ENCODE measurements around the gene CLMP.

CLMP gene

DNA sequence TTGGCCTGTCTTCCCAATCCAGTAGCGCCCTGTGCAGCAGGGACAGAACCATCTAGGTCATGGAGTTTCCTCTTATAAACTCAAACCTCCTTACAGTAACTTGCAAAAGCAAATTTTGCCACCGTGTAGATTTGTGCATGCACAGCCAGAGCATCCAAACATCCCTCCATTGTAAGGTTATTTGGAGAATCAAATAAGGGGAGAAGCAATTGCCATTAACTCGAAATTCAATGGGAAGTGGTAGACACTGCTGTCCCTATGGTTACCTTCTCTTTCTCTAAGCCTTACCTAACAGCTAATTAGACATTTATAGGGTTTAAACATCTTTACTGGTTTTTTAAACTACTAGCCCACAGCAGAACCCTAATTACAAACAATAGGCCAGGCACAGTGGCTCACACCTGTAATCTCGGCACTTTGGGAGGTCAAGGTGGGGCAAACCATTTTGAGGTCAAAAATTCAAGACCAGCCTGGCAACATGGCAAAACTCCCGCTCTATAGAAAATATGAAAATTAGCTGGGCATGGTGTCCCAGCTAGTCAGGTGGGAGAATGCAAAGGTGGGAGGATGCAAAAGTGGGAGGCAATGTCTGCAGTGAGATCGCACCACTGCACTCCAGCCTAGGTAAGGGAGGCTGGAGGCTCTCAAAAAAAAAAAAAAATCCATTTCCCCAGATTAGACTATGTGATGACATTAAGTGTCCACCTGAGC is 139.7 kb downstream of the CLMP start:
- DNase-seq (ENCODE audit: low spot score), result no peak

DNA sequence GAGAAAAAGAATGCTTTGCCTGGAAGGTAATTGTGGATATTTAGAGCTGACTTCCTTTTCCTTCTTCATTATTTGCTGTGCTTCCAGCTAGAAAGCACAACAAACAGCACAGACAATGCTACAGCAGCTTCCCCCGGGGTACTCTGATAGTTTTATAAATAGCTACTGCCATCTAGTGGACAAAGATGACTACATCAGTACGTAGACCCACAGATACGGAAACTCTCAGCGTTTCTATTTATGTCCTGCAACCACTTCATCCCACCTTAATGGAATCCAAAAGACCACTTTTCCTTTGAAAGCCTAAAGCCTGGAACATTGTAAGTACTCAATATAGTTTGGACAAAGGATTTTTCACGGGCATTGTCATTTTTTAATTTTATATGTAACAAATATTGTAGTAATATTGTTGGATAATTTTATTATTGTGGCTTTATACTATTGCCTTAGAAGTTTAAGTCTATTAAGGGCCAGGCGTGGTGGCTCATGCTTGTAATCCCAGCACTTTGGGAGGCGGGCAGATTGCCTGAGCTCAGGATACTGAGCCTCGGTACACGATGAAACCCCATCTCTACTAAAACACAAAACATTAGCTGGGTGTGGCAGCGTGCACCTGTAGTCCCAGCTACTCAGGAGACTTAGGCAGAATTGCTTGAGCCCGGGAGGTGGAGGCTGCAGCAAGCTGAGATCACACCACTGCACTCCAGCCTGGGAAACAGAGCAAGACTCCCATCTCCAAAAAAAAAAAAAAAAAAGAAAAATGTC is 140.6 kb downstream of the CLMP start:
- DNase-seq (ENCODE audit: low spot score), result peak; percentile 78

DNA sequence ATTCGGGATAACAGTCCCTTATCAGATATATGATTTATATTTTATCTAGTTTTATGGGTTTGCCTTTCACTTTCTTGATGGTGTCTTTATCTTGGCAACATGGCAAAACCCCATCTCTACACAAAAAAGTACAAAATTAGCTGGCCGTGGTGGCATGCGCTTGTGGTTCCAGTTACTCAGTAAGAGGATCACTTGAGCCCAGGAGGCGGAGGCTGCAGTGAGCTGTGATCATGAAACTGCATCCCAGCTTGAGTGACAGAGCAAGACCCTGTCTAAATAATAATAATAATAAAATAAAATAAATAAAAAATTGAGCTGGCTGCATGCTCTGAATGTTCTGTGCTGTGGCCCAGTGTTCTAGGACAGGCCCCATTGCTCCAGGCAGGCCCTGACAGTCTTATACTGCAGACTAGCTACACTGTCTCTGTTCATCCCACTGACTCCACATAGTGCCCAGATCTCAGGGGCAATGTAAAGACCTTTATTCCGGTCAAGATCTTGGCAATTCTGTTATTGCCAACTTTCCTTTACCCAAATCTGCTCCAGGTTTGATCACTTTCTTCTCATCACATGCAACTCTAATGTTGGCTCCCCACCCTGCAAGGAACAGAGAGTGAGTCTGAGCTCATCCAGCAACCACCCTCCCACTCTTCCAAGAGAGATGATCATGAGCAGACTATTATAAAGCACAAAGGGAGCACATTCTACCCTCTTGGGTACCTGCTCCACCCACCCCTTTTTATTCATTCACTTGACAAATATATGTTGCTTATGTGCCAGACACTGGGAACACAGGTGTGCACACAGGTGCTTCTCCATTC is 141.9 kb downstream of the CLMP start:
- no peak for DNase-seq (ENCODE audit: low spot score)

DNA sequence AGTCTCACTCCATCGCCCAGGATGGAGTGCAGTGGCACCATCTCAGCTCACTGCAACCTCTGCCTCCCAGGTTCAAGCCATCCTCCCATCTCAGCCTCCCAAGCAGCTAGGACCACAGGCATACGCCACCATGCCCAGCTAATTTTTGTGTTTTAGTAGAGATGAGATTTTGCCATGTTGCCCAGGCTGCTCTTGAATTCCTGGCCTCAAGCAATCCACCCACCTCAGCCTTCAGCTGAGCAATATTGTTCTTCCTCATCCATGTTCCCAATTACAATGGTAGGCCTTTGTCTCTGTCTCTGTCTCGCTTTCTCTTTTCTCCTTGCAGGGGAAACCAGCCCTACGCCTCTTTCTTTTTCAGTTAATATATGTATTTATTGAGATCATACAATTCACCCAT is 143.4 kb downstream of the CLMP start:
- DNase-seq (ENCODE audit: low spot score), result no peak

DNA sequence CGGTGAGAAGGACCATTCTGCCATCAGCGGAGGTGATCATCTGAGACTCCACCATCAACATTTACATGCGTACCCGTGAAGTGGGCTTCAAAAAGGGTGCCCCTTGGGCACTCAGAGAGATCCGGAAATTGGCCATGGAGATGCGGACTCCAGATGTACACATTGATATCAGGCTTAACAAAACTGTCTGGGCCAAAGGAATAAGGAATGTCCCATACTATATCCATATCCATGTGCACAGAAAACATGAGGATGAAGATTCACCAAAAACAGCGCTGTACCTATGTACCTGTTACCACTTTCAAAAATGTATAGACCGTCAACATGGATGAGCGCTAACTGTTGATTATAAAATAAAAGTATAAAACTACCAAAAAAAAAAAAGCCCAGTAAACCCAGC is 143.9 kb downstream of the CLMP start:
- no peak for DNase-seq (ENCODE audit: low spot score)

DNA sequence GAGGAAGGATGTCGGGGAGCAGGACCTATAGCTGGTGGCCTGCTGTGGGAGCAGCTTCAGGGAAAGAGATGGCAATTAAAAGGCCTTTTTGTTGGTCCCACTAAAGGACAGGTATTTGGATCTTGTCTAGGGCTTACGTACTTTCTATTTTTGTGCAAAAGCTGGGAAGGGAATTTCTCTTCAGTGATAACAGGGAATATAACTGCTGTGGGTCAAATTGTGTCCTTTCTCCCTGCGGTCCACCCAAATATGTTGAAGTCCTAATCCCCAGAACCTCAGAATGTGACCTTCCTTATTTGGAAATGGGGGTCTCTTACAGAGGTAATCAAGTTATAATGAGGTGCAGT is 147.1 kb downstream of the CLMP start:
- no peak for DNase-seq (ENCODE audit: low spot score)

DNA sequence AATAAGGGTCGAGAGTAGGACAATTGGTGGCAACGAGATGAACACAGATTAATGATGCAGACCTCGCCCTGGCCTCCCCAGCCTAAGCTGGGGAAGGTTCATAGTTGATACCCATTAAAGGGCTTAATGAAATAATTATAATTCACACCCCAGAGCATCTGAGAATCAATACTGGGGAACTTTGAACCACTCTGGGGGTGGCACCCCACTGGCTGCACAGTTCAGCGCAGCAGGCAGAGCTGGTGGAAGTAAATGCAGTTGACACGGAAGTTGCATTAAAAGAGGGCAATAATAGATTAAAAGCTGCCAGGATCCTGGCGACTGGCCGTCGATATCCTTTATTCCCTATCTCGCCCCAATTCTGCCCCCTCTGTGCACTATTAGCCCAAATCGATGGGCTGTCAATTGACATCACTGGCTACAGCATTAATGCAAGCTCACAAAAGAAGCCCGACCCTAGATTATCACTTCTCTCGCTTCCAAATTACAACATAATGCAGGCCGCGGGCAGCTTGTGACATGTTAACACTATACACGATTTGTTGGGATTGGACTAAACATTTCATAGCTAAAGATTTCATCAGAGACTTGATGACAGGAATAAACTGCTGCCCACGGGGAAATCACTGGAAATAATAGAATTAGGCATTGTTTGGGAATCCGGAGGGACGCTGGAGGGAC is 147.6 kb downstream of the CLMP start:
- no peak for DNase-seq (ENCODE audit: low spot score)

DNA sequence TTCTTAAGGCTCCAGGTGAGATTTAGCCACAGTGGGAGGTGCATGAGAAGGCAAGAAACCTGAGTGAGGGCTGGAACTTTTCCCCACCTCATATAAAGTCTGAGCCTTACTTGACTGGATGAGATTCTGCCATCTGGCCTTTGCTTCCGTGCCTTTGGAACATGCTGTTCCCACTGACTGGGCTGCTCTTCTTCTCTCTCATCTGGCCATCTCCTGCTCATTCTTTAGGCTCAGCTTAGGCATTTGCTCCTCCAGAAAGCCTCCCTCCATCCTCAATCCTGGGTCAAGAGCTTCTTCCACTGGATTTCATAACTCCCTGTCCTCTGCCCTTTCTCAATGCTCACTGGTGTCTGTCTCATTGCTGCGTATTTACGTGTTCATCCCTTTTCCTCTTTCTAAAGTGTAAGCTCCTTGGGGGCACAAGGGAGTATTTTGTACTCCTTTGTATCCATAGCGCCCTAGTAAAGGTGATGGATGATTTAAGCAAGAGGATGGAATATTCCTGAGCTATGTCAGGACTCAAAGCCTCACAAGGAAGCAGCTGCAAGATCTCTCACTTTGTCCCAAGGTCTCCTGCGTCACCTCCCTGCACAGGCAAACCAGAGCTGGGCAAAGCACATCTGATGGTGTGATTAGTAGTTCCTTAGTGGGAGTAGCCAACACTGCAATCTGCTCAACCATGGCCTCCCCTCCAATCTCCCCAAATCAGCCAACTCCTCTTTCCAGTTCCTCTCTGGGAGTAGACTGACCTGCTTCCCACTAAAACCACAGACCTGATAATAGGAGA is 148.4 kb downstream of the CLMP start:
- no peak for DNase-seq (ENCODE audit: low spot score)

DNA sequence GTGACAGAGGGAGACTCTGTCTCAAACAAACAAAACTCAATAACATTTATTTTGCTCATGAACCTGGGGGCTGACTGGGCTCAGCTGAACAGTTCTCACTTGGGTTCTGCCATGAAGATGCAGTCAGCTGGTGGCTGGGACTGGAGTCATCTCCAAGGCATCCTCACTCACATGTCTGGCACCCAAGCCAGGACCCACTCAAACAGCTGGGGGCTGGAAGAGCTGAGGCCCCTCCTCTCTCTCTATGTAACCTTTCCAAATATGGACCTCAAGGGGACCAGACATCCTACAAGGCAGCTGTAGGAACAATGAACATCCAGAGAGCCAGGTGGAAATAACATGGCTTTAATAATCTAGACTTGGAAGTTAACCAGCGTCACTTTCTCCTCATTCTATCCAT is 149.9 kb downstream of the CLMP start:
- DNase-seq (ENCODE audit: low spot score), result no peak

DNA sequence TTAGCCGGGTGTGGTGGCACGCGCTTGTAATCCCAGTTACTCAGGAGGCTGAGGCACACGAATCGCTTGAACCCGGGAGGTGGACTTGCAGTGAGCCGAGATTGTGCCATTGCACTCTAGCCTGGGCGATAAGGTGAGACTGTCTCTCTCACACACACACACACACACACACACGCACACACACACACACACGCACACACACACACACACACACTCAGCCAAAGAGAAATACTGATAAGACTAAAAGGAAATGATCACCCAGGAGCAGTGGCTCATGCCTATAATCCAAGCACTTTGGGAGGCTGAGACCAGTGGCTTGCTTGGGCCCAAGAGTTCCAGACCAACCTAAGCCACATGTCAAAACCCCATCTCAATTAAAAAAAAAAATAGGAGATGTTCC is 153.9 kb downstream of the CLMP start:
- no peak for DNase-seq (ENCODE audit: low spot score)

DNA sequence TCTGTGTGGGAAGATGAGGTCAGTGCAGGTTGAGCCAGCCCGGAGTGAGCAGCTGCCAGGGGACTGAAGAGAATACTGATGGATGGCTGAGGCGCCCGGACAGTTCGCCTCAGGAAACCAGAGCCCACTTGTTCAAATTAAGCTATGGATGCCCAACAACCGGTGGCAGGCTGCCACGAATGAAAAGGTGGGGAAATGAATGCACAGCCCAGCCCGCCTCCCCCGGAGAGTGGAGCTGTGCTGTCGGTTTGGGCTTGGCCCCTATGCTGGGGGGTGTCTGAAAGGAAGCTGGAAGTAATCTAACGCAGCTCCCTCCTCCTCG is 155.0 kb downstream of the CLMP start:
- DNase-seq (ENCODE audit: low spot score), result no peak

DNA sequence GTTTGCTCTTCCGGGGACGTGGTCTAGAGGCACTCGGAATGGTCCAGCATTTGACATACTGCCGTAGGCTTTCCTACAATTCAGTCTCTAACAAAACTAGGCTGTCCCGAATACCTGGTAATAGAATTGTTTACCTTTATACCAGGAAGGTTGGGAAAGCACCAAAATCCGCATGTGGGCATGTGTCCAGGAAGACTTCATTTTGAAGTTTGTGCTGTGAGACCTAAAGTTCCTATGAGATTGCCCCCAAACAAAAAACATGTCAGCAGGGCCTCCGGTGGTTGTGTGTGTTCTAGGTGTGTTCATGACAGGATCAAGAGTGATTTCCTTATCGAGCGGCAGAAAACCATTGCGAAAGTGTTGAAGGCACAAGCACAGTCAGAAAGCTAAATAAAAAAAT is 159.2 kb downstream of the CLMP start:
- no peak for DNase-seq (ENCODE audit: low spot score)

DNA sequence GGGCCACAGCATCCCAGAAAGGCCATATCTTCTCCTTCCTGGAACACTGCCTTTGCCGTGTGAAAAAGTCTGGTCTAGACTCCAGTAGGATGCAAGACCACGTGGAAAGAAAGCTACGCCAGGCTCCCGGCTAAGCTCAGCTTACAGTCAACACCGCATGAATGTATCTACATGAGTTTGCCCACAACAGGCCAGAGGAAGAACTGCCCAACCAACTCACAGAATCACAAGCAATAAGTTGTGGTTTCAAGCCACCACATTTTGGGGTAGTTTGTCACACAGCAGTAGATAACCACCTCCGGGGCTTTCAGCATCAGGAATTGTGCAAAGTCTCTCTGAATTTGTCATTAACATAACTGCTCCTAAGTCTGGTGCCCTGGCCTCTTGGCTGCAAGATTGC is 160.5 kb downstream of the CLMP start:
- DNase-seq (ENCODE audit: low spot score), result no peak

DNA sequence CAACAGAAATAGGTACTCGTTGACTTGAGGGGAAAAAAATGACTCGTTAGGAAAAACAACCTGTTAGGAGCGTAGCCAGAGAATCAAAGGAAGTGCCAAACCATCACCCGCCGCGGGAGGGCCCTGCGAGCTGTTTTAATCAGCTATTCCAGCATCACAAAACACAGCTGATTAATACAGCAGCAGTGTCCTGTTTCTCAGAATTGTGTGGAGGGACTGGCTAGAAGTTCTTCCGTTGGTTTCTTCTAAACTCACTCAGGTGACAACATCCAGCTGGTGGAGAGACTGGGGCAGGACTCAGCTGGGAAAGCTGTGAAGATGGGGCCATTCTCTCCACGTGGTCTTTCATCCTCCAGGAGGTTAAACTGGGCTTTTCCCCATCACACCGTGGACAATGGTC is 161.2 kb downstream of the CLMP start:
- DNase-seq (ENCODE audit: low spot score), result no peak

DNA sequence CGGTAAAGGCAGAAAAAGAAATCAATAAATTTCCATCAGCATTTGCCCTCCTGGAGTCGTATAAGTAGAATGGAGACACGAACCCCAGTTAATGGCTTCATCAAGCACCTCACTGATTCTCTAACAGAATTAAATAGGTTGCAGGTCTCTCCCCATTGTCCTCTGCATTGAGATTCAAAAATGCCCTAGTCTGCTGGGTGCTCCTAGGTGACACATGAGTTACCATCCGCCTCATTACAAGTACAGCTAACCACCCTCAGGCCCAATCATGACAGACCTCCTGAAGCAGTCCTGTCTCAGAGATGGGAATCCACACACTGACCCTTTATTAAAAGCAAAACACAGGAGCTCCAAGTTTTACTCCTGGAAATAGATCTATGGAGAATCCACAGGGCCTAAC is 164.5 kb downstream of the CLMP start:
- DNase-seq (ENCODE audit: low spot score), result no peak

DNA sequence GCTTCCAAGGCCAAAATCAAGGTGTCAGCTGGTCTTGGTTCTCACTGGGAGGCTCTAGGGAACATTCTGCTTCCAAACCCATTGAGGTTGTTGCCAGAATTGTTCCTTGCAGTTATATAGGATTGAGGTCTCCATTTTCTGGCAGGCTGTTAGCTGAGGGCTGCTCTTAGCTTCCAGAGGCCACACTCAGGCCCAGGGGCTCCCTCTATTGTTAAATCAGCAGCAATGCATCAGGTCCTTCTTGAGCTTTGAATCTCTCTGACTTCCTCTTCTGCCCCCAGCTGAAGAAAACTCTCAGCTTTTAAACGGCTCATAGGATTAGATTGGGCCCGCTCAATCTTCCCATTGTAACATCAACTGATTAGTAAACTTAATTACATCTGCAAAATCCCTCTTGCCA is 174.1 kb downstream of the CLMP start:
- peak; percentile 50 for DNase-seq (ENCODE audit: low spot score)
